Cerebellar nuclear complex (tissue), 1 donor: Measurements from ENCODE around the gene TMPRSS6.

Source experiments
- DNase-seq, 2 experiments: peaks; one replicate each; lab custom pipeline; 2025; lab: John Stamatoyannopoulos, UW

TMPRSS6 gene

GRCh38 chr22:37117092-37117491 lies 7.6 kb upstream of the TMPRSS6 start:
- no peak for DNase-seq

GRCh38 chr22:37115032-37115431 lies 5.5 kb upstream of the TMPRSS6 start:
- no peak for DNase-seq

- DNase-seq, result no peak
Measured at GRCh38 chr22:37113757-37114156, 4.2 kb upstream of the TMPRSS6 start.

GRCh38 chr22:37112084-37112728 lies 2.7 kb upstream of the TMPRSS6 start:
- no peak for DNase-seq

DNA sequence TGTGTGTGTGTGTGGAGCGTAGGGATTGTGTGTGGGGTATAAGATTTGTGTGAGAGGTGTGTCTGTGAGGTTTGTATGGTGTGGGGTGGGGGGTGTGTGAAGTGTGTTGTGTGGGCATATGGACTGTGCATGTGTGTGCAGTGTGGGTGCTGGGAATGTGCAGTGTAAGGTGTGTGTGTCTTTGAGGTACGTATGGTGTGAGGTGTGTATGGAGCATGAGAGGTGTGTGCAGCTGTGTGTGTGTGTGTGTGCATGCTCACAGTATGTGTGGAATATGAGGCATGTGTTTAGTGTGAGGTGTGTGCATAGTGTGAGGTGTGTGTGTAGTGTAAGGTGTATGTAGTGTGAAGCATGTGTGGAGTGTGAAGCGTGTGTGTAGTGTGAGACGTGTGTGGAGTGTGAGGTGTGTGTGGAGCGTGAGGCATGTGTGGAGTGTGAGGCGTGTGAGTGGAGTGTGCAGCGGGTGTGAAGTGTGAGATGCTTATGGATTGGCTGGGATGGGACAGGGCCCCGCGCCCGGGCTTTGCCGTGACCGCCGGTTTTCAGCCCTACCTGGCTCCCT lies 1.7 kb upstream of the TMPRSS6 start:
- no peak for DNase-seq

- no peak for DNase-seq
Measured at GRCh38 chr22:37107816-37108621, 1.5 kb downstream of the TMPRSS6 start.

GRCh38 chr22:37105990-37106389 lies 3.5 kb downstream of the TMPRSS6 start:
- no peak for DNase-seq

DNA sequence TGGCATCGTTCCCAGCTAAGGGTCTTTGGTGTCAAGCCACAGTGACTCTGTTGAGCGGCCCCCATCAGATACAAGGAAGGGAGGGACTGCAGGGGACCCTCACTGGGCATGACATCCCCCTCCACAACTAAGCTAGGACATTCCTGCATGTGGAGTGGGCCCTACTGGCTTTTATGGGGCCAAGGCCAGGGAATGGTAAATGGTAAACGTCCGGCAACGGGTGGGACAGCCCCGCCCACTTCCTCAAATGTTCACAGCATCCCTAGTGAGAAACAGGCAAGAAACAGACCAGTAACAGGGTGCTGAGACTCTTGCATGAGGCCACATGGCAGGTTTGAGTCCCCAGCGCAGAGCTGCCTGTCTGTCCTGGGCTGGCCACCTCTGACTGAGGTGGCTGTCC lies 4.4 kb downstream of the TMPRSS6 start:
- no peak for DNase-seq

GRCh38 chr22:37103656-37104452 lies 5.7 kb downstream of the TMPRSS6 start:
- DNase-seq, result no peak

DNA sequence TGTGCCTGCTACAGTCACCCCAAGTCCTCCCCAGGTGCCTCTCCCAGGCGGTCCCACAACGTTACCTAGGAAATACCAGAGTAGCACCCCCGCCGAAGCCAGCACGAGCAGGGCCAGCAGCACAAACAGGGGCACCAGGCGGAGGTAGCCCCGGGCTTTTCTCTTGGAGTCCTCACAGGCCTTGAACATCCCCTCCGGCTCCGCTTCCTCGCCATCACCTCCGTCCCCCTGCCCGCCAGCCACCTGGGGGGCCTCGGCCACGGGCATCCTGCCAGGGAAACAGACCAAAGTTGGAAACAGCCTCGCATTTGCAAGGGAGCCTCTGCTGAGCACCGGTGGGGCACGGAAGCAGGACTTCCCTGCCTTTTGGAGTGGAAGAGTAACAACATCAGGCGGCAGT lies 6.4 kb downstream of the TMPRSS6 start:
- no peak for DNase-seq

DNA sequence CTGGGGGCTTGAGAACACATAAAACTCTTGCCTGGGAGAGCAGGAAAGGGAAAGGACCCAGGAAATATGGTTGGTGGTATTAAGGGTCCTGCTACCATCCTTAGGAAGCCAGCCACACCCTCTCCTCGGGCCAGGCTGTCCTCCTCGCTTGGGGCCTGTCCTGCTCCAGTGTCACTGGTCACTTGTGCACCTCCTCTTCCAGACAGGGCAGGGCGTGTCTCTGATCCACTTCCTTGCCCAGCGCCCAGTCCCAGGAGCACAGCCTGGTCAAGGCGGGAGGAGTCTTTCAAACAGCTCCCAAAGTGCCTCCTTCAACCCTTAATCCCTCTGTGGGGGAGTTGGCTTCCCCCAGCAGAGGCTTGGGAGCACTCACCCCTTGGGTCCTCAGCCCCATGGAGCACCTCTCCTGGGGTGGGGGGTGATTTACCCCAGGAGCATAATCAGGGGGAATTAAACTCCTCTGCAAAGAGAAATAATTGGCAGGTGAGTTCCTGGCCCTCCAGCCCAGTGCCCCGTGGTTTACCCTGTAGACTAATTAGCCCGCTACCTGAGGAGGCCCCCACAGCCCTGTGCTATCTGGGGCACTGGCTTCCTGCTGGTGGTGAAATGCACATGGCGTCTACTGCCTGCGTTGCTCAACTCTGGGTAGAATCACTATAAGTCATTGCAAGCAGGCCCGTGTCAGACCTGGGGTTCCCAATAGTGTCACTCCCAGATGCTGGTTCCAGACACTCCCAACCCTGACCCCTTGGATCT lies 8.0 kb downstream of the TMPRSS6 start:
- no peak for DNase-seq

DNA sequence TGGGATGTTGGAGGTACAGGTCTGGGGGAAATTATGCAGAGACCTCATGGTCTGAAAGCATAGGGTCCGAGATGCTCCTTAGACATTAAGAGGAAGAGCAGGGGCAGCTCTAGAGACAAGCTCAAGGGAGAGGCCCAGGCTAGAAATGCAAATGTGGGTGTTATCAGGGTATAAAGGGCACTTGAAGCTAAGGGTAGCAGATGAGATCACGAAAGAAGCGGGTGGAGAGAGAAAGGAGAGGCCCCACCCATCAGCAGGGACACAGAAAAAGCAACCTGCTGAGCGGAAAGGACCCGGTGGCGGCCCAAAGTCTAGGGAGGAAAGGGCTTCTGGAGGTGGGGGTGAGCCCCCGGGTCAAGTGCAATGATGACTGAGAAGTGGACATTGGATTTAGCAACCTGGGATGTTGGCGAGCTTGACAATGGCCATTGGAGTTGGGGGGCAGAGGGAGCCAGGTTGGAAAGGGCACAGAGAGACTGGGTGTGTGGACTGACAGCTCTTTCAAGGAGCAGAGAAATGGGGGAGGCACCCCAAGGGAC lies 8.9 kb downstream of the TMPRSS6 start:
- no peak for DNase-seq

DNA sequence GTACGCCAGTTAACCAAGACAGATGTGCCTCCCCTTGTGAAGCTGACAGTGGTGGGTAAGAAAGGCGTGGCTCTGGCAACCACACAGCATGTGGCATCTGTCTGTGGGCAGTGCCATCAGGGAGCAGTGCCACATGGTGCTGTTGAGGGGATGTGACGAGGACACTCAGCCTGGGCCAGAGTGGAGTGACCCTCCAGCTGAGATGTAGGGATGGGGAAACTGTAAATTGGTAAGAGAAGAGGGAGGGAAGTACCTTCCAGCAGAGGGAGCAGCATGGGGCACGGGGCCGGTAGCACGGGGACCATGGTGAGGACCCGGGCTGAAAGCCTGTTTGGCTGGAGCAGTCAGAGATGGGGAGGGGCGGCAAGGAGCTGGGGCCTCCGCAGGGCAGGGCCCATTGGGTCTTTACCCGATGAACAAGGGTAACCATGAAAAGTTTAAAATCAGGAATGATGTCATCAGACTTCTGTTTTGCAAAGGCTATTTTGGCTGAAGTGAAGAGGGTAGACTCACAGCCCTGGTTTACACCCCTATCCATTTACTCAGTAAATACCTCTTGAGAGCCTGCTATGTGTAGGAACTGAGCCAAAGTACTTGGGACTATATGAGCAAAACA lies 10.4 kb downstream of the TMPRSS6 start:
- no peak for DNase-seq

DNA sequence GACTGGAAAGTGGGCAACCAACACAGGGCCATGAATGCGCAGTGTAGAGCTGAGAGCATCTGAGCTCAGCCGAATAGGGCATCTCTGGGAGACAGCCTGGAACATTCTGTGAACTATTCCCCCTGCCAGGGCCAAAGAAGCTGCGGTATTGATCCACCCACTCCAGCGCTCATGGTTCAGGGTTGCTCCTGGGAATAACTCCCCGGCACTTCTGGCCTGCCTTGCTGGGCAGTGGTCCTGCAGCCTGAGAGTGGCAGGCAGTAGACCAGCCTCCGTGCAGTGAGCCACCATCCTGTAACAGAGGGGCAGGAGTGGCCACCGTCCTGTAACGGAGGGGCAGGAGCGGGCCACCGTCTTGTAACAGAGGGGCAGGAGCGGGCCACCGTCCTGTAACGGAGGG lies 12.2 kb downstream of the TMPRSS6 start:
- DNase-seq, result no peak

GRCh38 chr22:37095113-37095512 lies 14.4 kb downstream of the TMPRSS6 start:
- no peak for DNase-seq

DNA sequence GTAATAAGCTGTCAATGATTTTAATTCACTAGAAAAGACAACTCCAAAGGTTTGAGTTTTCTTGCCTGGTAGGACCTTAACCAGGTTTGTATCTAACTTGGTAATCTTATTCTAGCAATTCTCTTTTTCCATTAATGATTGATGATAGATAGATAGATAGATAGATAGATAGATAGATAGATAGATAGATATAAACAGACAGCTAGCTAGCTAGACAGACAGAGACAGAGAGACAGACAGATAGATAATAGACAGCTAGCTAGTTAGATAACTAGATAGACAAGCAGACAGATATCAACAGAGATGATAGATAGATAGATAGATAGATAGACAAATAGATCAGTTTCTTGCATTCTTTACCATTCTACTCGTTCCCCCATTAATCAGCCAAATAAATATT lies 15.3 kb downstream of the TMPRSS6 start:
- no peak for DNase-seq

GRCh38 chr22:37092997-37093396 lies 16.5 kb downstream of the TMPRSS6 start:
- DNase-seq, result no peak

DNA sequence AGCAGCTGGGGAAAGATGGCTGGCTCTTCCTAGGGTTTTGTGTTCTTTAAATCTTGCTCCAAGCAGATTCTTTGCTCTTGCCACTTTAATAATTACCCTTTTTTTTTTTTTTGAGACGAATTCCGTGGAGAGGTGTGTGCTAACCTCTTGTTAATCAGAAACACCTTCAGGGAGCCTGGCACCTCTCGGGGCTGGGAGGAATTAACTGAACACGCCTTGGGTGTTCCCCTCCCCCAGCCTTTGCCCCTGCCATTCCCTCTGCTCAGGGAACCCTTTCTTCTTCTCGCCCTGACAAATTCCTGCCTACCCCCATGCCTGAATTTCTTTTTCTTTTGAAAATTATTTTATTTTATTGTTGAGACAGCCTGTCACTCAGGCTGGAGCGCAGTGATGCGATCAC lies 17.5 kb downstream of the TMPRSS6 start:
- no peak for DNase-seq

DNA sequence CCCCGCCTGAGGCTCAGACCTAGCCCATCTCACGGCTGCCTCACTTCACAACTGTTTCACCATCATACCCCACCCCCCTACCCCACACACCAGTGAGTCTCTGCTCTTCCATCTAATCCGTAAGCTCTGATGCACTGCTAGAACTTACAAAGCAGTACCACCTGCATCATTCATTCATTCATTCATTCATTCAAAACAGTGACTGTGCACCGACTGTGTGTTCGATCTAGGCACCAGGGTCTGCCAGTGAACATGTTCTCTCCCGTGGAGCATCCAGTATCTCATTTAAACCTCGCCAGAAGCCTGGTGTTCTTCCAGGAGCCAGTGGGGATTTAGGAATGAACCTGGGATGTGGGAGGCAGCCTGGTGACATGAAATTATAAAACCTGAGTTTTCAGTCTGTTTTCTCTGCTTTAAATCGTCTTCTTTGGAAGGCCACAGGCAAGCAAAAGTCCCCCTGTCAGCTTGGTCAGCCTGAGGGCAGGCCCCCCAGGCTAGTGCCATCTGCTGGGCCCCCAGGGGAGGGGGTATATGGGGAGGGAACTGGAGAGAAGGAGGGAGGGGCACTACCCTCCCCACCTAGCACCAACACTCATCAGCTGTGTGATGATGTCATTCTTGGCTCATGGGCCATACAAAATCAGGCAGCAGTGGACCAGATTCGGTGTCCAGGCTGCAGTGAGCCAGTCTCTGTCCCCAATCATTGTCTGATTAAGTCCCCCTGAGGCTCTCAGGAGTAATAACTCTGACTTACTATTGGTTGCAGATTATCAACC lies 18.4 kb downstream of the TMPRSS6 start:
- no peak for DNase-seq

- DNase-seq, result no peak
Measured at GRCh38 chr22:37089434-37089833, 20.1 kb downstream of the TMPRSS6 start.
